K562 (cell line): Measurements from ENCODE around the gene AGRN. TPM values are rescaled to one million over a fixed set of nuclear protein-coding genes. Genes with fewer than 3 reads are reported as not detected.

Experiments used
- ADNP ChIP-seq: fragments of 200-800 bp; sonication (Bioruptor generic); IDR thresholded peaks from 2 replicates; pipeline ENCODE4 v1.6.1; 2016; ENCODE audit warnings: missing genetic modification characterization, missing compliant biosample characterization
- FOXA3 ChIP-seq, 2 experiments: fragments of 450-650 bp in 1 of 2; sonication (generic) in 1 of 2; formaldehyde crosslinking; IDR thresholded peaks in 1 of 2; conservative IDR thresholded peaks in 1 of 2; 2 replicates each; pipeline versions ENCODE4 v1.4.0 to v1.8.0; 2020 to 2022; ENCODE audit warnings: mild to moderate bottlenecking in 2 of 2, missing genetic modification reagents in 1 of 2
- PHB ChIP-seq: fragments of 250-450 bp; sonication (Bioruptor Pico); IDR thresholded peaks from 2 replicates; pipeline ENCODE4 v1.5.0; 2021
- RNF2 ChIP-seq: sonication (generic); IDR thresholded peaks from 2 replicates; pipeline ENCODE4 v1.6.1; 2016
- TBL1XR1 ChIP-seq, 2 experiments: IDR thresholded peaks; 2 replicates each; pipeline ENCODE4 v1.6.1; 2012; ENCODE audit warnings: improper control_type of control experiment in 2 of 2, low read length in 2 of 2, mild to moderate bottlenecking in 1 of 2
- TEAD1 ChIP-seq, 2 experiments: fragments of 450-650 bp in 1 of 2; sonication (generic) in 1 of 2; formaldehyde crosslinking; IDR thresholded peaks; 2 replicates each; pipeline versions ENCODE4 v1.4.0 to v1.8.0; 2020 to 2022; ENCODE audit warnings: mild to moderate bottlenecking in 2 of 2, missing genetic modification reagents in 1 of 2
- ZNF263 ChIP-seq: sonication (generic); formaldehyde crosslinking; IDR thresholded peaks from 2 replicates; pipeline ENCODE4 v1.8.0; 2022; ENCODE audit warnings: mild to moderate bottlenecking, missing genetic modification reagents, borderline replicate concordance
- polyA plus RNA-seq, 8 experiments: library from polyadenylated mRNA; depleted of rRNA in 4 of 8; stranded (reverse) in 5 of 8; unstranded in 3 of 8; fragments of >200 nt; fragmentation: Nextera tagmentation in 2 of 8; fragmentation: Illumina TruSeq in 1 of 8; extraction: Ambion mirVana in 2 of 8; extraction: Trizol in 1 of 8; gene quantifications; 2 replicates each; pipeline versions ENCODE4 v1.2.1 to v1.2.3, GENCODE V29; 2011 to 2014; ENCODE audit warnings: inconsistent platforms in 1 of 8, missing spikeins in 1 of 8
- total RNA-seq, 7 experiments: library from RNA; depleted of rRNA in 6 of 7; stranded (reverse); fragments of >200 nt in 6 of 7; fragmentation: Illumina TruSeq in 2 of 7; extraction: Trizol in 2 of 7; gene quantifications; 2 replicates each; pipeline versions ENCODE4 v1.2.1 to v1.2.3, GENCODE V29; 2011 to 2021; ENCODE audit warnings: low replicate concordance in 1 of 7
- TF ChIP-seq, protein P1 (sequence below): sonication (generic); formaldehyde crosslinking; IDR thresholded peaks from 2 replicates; pipeline ENCODE4 v1.8.1; 2023; ENCODE audit warnings: mild to moderate bottlenecking, missing genetic modification reagents
- TF ChIP-seq, protein P2 (sequence below): fragments of 450-650 bp; IDR thresholded peaks from 2 replicates; pipeline ENCODE4 v1.6.1; 2016; ENCODE audit warnings: mild to moderate bottlenecking, moderate library complexity
- TF ChIP-seq, protein P3 (sequence below): fragments of 250-450 bp; sonication (Bioruptor Pico); IDR thresholded peaks from 2 replicates; pipeline ENCODE4 v1.8.0; 2022; ENCODE audit warnings: moderate library complexity, mild to moderate bottlenecking, inconsistent platforms
- TF ChIP-seq, protein P4 (sequence below): fragments of 450-650 bp; IDR thresholded peaks from 2 replicates; pipeline ENCODE4 v1.6.1; 2016

The AGRN gene
- total and polyA plus RNA-seq, 9 of the 15 experiments (the other 6 are each of a cell fraction or from before 2014, with no cell fraction given), result 0.04 to 111 (median 18.1) TPM

DNA sequence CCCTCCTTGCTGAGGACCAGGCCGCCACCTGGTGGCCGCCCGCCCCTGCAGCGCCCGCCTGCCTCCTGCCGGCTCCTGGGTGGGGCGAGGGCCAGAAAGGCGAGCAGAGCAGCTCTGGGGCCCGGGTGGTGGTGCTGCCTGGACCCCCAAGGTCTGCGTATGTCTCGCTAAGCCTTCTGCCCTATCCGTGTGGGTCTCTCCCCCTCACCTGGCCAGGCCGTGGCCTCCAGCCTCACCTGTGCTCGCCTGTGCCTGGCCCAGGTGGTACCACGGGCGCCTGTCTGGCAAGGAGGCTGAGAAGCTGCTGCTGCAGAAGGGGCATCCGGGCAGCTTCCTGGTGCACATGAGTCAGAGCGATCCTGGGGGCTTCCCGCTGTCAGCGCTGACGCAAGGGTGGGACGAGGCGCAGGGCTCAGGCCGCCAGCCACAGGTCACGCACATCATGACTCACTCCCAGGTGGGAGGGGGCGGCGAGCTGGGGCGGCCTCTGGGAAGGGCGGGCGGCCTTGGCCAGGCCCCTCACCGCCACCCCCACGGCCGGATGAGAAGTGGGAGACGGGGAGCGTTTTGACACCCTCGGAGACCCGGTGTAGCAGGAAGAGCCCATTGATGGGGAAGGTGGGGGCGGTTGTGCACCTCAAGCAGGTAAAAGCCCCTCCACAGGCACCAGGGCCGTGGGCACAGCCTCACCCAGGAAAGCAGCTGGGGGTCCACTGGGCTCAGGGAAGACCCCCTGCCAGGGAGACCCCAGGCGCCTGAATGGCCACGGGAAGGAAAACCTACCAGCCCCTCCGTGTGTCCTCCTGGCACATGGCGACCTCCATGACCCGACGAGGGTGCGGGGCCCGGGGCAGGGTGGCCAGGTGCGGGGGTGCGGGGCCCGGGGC lies 44.3 kb downstream of the AGRN start (continued):
- TF ChIP-seq TEAD1 (CRISPR knock-in tag; IDR thresholded peaks at IDR 0.05) (peak in 1 of 2 experiments; percentile 84; a peak in 2 of 4 replicates), TBL1XR1 (IDR thresholded peaks at IDR 0.05; ENCODE audit: low read length in 2 of 2) (no peak), FOXA3 (CRISPR knock-in tag; conservative IDR thresholded peaks at IDR 0.05 in 1 of 2, IDR thresholded peaks at IDR 0.05 in 1 of 2) (peak in 1 of 2 experiments; percentile 42; a peak in 2 of 4 replicates), PHB (CRISPR knock-in tag) (no peak), ZNF263 (CRISPR knock-in tag) (peak; percentile 60; the same call in 1 of the 2 replicates), ADNP (tag) (no peak), RNF2 (peak; percentile 42; the same call in 1 of the 2 replicates)
- TF ChIP-seq, protein P1, sequence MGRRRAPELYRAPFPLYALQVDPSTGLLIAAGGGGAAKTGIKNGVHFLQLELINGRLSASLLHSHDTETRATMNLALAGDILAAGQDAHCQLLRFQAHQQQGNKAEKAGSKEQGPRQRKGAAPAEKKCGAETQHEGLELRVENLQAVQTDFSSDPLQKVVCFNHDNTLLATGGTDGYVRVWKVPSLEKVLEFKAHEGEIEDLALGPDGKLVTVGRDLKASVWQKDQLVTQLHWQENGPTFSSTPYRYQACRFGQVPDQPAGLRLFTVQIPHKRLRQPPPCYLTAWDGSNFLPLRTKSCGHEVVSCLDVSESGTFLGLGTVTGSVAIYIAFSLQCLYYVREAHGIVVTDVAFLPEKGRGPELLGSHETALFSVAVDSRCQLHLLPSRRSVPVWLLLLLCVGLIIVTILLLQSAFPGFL (CRISPR knock-in tag), result no peak
- TF ChIP-seq, protein P2, sequence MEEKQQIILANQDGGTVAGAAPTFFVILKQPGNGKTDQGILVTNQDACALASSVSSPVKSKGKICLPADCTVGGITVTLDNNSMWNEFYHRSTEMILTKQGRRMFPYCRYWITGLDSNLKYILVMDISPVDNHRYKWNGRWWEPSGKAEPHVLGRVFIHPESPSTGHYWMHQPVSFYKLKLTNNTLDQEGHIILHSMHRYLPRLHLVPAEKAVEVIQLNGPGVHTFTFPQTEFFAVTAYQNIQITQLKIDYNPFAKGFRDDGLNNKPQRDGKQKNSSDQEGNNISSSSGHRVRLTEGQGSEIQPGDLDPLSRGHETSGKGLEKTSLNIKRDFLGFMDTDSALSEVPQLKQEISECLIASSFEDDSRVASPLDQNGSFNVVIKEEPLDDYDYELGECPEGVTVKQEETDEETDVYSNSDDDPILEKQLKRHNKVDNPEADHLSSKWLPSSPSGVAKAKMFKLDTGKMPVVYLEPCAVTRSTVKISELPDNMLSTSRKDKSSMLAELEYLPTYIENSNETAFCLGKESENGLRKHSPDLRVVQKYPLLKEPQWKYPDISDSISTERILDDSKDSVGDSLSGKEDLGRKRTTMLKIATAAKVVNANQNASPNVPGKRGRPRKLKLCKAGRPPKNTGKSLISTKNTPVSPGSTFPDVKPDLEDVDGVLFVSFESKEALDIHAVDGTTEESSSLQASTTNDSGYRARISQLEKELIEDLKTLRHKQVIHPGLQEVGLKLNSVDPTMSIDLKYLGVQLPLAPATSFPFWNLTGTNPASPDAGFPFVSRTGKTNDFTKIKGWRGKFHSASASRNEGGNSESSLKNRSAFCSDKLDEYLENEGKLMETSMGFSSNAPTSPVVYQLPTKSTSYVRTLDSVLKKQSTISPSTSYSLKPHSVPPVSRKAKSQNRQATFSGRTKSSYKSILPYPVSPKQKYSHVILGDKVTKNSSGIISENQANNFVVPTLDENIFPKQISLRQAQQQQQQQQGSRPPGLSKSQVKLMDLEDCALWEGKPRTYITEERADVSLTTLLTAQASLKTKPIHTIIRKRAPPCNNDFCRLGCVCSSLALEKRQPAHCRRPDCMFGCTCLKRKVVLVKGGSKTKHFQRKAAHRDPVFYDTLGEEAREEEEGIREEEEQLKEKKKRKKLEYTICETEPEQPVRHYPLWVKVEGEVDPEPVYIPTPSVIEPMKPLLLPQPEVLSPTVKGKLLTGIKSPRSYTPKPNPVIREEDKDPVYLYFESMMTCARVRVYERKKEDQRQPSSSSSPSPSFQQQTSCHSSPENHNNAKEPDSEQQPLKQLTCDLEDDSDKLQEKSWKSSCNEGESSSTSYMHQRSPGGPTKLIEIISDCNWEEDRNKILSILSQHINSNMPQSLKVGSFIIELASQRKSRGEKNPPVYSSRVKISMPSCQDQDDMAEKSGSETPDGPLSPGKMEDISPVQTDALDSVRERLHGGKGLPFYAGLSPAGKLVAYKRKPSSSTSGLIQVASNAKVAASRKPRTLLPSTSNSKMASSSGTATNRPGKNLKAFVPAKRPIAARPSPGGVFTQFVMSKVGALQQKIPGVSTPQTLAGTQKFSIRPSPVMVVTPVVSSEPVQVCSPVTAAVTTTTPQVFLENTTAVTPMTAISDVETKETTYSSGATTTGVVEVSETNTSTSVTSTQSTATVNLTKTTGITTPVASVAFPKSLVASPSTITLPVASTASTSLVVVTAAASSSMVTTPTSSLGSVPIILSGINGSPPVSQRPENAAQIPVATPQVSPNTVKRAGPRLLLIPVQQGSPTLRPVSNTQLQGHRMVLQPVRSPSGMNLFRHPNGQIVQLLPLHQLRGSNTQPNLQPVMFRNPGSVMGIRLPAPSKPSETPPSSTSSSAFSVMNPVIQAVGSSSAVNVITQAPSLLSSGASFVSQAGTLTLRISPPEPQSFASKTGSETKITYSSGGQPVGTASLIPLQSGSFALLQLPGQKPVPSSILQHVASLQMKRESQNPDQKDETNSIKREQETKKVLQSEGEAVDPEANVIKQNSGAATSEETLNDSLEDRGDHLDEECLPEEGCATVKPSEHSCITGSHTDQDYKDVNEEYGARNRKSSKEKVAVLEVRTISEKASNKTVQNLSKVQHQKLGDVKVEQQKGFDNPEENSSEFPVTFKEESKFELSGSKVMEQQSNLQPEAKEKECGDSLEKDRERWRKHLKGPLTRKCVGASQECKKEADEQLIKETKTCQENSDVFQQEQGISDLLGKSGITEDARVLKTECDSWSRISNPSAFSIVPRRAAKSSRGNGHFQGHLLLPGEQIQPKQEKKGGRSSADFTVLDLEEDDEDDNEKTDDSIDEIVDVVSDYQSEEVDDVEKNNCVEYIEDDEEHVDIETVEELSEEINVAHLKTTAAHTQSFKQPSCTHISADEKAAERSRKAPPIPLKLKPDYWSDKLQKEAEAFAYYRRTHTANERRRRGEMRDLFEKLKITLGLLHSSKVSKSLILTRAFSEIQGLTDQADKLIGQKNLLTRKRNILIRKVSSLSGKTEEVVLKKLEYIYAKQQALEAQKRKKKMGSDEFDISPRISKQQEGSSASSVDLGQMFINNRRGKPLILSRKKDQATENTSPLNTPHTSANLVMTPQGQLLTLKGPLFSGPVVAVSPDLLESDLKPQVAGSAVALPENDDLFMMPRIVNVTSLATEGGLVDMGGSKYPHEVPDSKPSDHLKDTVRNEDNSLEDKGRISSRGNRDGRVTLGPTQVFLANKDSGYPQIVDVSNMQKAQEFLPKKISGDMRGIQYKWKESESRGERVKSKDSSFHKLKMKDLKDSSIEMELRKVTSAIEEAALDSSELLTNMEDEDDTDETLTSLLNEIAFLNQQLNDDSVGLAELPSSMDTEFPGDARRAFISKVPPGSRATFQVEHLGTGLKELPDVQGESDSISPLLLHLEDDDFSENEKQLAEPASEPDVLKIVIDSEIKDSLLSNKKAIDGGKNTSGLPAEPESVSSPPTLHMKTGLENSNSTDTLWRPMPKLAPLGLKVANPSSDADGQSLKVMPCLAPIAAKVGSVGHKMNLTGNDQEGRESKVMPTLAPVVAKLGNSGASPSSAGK, result peak; percentile 52; the same call in 1 of the 2 replicates
- TF ChIP-seq, protein P3, sequence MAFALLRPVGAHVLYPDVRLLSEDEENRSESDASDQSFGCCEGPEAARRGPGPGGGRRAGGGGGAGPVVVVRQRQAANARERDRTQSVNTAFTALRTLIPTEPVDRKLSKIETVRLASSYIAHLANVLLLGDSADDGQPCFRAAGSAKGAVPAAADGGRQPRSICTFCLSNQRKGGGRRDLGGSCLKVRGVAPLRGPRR, result no peak
- TF ChIP-seq, protein P4, sequence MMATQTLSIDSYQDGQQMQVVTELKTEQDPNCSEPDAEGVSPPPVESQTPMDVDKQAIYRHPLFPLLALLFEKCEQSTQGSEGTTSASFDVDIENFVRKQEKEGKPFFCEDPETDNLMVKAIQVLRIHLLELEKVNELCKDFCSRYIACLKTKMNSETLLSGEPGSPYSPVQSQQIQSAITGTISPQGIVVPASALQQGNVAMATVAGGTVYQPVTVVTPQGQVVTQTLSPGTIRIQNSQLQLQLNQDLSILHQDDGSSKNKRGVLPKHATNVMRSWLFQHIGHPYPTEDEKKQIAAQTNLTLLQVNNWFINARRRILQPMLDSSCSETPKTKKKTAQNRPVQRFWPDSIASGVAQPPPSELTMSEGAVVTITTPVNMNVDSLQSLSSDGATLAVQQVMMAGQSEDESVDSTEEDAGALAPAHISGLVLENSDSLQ, result peak; percentile 74
